Measurements from ENCODE around the gene ZSCAN5B.

GRCh38 chr19:56159009-56159559 is 38.5 kb downstream of the ZSCAN5B start:
- TF ChIP-seq CTCF (IDR thresholded peaks at IDR 0.05; ENCODE audit: poor library complexity, severe bottlenecking) (no peak), EZH2 (IDR thresholded peaks at IDR 0.05; ENCODE audit: borderline replicate concordance, insufficient read depth, low read length, poor library complexity, severe bottlenecking) (no peak), RAD21 (conservative IDR thresholded peaks at IDR 0.05) (no peak)
